PFSK-1 (cell line): ENCODE measurements around the gene EPHB3.

Experiments
- FOXP2 ChIP-seq: optimal IDR thresholded peaks from 2 replicates; pipeline ENCODE3; 2011; ENCODE audit warnings: borderline replicate concordance, control low read depth, inconsistent platforms; ENCODE audit not compliant: insufficient read depth; ENCODE audit errors: extremely low read length, extremely low read depth
- POLR2AphosphoS5 ChIP-seq: IDR thresholded peaks from 2 replicates; pipeline ENCODE4 v1.6.1; 2012; ENCODE audit warnings: low read depth, mild to moderate bottlenecking, control low read depth, low read length, moderate library complexity
- REST ChIP-seq, 2 experiments: IDR thresholded peaks; 2 replicates each; pipeline versions ENCODE4 v1.6.1 to v1.8.0; 2011 to 2012; ENCODE audit warnings: low read depth in 2 of 2, low read length in 2 of 2, control low read depth in 1 of 2, inconsistent platforms in 1 of 2, mild to moderate bottlenecking in 1 of 2, moderate library complexity in 1 of 2; ENCODE audit not compliant: insufficient read depth in 1 of 2
- SIN3A ChIP-seq: IDR thresholded peaks from 2 replicates; pipeline ENCODE4 v1.6.1; 2012; ENCODE audit warnings: mild to moderate bottlenecking, low read length, moderate library complexity, borderline replicate concordance; ENCODE audit not compliant: insufficient read depth
- TAF1 ChIP-seq: IDR thresholded peaks from 2 replicates; pipeline ENCODE4 v1.6.1; 2012; ENCODE audit warnings: low read length, control low read depth, borderline replicate concordance; ENCODE audit not compliant: insufficient read depth

Gene EPHB3

GRCh38 chr3:184539801-184540435, 21.7 kb upstream of the EPHB3 start:
- TF ChIP-seq REST (IDR thresholded peaks at IDR 0.05; ENCODE audit: insufficient read depth in 1 of 2, low read depth in 2 of 2, low read length in 2 of 2) (no peak), POLR2AphosphoS5 (no peak), SIN3A (no peak), TAF1 (no peak), FOXP2 (no peak)

DNA sequence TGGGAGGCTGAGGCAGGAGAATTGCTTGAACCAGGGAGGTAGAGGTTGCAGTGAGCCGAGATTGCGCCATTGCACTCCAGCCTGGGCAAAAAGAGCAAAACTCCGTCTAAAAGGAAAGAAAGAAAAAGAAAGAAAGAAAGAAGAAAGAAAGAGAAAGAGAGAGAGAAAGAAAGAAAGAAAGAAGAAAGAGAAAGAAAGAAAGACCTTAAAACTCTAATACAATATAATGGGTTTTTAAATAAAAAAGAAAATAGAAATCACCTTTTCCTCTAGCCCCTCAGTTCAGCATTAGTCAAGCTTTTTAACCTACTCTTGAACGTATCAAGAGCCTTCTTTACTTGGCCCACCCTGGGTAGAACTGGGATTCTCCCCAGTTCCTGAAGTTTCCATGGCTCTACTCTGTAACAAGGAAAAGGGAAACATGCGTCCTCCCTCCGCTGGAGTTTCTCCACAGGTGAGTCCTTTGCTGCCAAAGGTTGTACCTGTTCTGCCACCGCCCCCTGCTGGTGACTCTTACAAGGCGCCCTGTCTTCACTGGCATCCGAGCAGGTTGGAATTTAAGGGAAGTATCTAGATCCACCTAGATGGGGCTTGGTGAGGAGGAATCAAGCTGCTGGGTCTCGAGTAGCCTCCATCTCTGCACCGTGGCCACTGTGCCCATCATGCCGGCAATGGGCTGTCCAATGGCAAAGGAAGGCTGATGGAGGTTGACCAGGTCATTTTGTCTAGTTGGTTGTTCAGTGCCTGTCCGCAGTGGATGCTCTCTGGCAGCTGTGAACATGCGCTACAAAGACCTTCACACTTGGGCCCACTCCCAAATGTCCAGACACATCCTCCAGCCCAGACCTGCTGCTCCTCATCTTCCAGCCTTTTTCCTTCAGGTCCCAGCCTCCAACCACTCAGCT, 20.6 kb upstream of the EPHB3 start:
- TF ChIP-seq REST (IDR thresholded peaks at IDR 0.05; ENCODE audit: insufficient read depth in 1 of 2, low read depth in 2 of 2, low read length in 2 of 2) (no peak), TAF1 (no peak), POLR2AphosphoS5 (no peak), SIN3A (no peak), FOXP2 (no peak)

DNA sequence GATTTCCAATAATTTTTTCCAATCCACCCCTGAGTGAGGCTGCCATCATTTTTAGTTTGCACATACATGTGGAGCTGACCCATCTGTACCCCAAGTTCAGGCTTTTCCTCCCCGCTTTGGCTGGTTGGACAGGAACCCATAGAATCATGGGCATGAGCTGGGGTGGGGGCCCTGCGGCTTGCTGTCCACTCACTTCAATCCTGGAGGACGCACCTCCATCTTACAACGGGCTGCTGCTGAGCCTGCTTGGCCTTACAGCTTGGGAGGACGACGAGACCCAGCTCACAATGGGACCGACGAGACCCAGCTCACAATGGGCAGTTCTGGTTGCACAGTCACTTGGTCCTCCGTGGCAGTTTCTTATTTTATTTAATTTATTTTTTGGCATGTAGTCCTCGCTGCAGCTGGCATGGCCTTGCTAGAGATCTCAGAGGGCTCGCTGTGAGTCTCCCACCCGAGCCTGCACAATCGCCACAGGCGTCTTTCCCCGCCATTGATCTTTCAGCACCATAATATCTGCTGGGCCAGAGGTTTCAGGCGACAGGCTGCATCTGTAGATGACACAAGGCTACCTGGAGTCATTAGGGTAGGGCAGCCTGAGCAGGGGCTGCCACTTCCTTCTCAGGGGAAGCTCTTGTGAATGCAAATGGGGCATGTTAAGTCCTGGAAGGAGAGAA, 19.6 kb upstream of the EPHB3 start:
- TF ChIP-seq TAF1, result no peak
- TF ChIP-seq POLR2AphosphoS5, result no peak
- TF ChIP-seq REST (IDR thresholded peaks at IDR 0.05; ENCODE audit: insufficient read depth in 1 of 2, low read depth in 2 of 2, low read length in 2 of 2), result no peak
- TF ChIP-seq FOXP2, result no peak
- TF ChIP-seq SIN3A, result no peak

GRCh38 chr3:184542577-184542976, 19.0 kb upstream of the EPHB3 start:
- TF ChIP-seq REST (IDR thresholded peaks at IDR 0.05; ENCODE audit: insufficient read depth in 1 of 2, low read depth in 2 of 2, low read length in 2 of 2) (no peak), SIN3A (no peak), POLR2AphosphoS5 (no peak), FOXP2 (no peak), TAF1 (no peak)
